MM.1S (cell line): Measurements from ENCODE around the gene THUMPD3.

Experiments
- DNase-seq: peaks from one replicate; pipeline ENCODE4 v3.0.0-alpha.2; 2015
- H2AFZ ChIP-seq: fragments of 300-600 bp; sonication (generic); 2 replicates; pipeline ENCODE4 v1.6.0; 2016; ENCODE audit warnings: antibody characterized with exemption, low read length
- H3F3A ChIP-seq: fragments of 300-600 bp; sonication (generic); 2 replicates; pipeline ENCODE4 v1.6.1; 2016; ENCODE audit warnings: mild to moderate bottlenecking, antibody characterized with exemption, low read length, moderate library complexity, mixed read lengths; ENCODE audit not compliant: insufficient read depth
- H3K27ac ChIP-seq: fragments of 300-600 bp; sonication (generic); 2 replicates; pipeline ENCODE4 v1.5.1; 2016; ENCODE audit warnings: mild to moderate bottlenecking, low read length
- H3K27me3 ChIP-seq: fragments of 300-600 bp; sonication (generic); replicated peaks from 2 replicates; pipeline ENCODE4 v1.6.0; 2016; ENCODE audit warnings: low read length; ENCODE audit not compliant: insufficient read depth
- H3K36me3 ChIP-seq: fragments of 300-600 bp; sonication (generic); replicated peaks from 2 replicates; pipeline ENCODE4 v1.6.1; 2016; ENCODE audit warnings: mild to moderate bottlenecking, low read length, mixed read lengths; ENCODE audit not compliant: insufficient read depth
- H3K4me1 ChIP-seq: fragments of 300-600 bp; sonication (generic); 2 replicates; pipeline ENCODE4 v1.6.1; 2016; ENCODE audit warnings: low read length, mixed read lengths
- H3K4me2 ChIP-seq: fragments of 300-600 bp; sonication (generic); 2 replicates; pipeline ENCODE4 v1.6.0; 2016; ENCODE audit warnings: low read depth, low read length
- H3K4me3 ChIP-seq: fragments of 300-600 bp; sonication (generic); 2 replicates; pipeline ENCODE4 v1.5.1; 2016; ENCODE audit warnings: low read length, mixed read lengths
- H3K79me2 ChIP-seq: fragments of 300-600 bp; sonication (generic); 2 replicates; pipeline ENCODE4 v1.6.1; 2016; ENCODE audit warnings: mixed run types, low read length, mixed read lengths
- H3K9ac ChIP-seq: fragments of 300-600 bp; sonication (generic); 2 replicates; pipeline ENCODE4 v1.6.1; 2016; ENCODE audit warnings: low read length, mixed read lengths
- H3K9me2 ChIP-seq: fragments of 300-600 bp; sonication (generic); replicated peaks from 2 replicates; pipeline ENCODE4 v1.6.1; 2016; ENCODE audit warnings: mild to moderate bottlenecking, low read length, mixed read lengths; ENCODE audit not compliant: insufficient read depth
- H3K9me3 ChIP-seq: fragments of 300-600 bp; sonication (generic); replicated peaks from 2 replicates; pipeline ENCODE4 v1.6.1; 2016; ENCODE audit warnings: mild to moderate bottlenecking, low read length, mixed read lengths; ENCODE audit not compliant: insufficient read depth
- H4K20me1 ChIP-seq: fragments of 300-600 bp; sonication (generic); 2 replicates; pipeline ENCODE4 v1.6.1; 2016; ENCODE audit warnings: mild to moderate bottlenecking, low read length, moderate library complexity, mixed read lengths; ENCODE audit not compliant: insufficient read depth
- EZH2 ChIP-seq: fragments of 300-600 bp; sonication (generic); optimal IDR thresholded peaks from 2 replicates; pipeline ENCODE3; 2017; ENCODE audit warnings: low read depth, mild to moderate bottlenecking, antibody characterized with exemption, low read length, mixed read lengths
- EZH2phosphoT487 ChIP-seq: fragments of 300-600 bp; sonication (generic); IDR thresholded peaks from 2 replicates; pipeline ENCODE4 v1.6.1; 2018; ENCODE audit warnings: antibody characterized with exemption, low read length
- TF ChIP-seq, protein P1 (sequence below): fragments of 300-600 bp; sonication (generic); IDR thresholded peaks from 2 replicates; pipeline ENCODE4 v1.5.1; 2016; ENCODE audit warnings: antibody characterized with exemption, low read length, mixed read lengths

THUMPD3 gene

DNA sequence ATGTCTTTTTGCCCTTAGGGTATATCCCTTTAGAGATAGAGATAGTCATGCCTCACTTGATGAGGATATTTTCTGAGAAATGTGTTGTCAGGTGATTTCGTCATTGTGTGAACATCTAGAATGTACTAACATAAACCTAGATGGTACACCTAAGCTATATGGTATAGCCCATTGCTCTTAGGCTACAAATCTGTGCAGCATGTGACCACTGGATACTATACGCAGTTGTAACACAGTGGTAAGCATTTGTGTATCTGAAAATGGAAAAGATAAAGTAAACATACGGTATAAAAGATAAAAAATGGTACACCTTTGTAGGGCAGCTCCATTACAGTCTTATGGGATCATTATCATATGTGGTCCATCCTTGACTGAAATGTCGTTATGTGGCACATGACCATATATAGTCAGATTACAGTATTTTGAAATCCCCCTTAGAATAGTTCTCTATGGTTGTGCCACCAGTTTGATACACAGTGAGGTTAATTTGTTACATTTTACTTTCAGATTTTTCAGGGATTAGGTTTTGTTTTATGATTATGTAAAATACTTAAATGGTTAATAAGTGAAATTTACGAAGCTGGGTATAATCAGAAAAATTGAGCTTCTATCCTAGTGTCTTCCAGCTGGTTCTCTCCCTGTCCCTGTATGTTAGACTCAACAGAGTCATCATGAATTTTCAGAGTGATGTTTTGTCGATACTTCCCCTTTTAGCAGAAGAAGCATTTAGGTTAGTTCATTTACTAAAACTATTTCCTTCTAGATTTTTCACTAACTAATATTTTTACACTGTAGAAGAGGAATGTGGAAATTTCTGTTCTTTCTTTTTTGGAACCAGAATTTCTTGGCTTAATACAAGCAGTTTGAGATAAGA is 47.4 kb downstream of the THUMPD3 start:
- H3K9me3 ChIP-seq: no peaks in the 10 kb centered on the region
- DNase-seq: no peak
- H3K27me3 ChIP-seq: no peaks in the 10 kb centered on the region
- no peaks in the 10 kb centered on the region for H3K9me2 ChIP-seq
- H2AFZ ChIP-seq: no peak overlapping the region
- H3K79me2 ChIP-seq: peaks cover 100% of the 10 kb centered on the region
- H3K9ac ChIP-seq: no peak overlapping the region
- no peaks in the 10 kb centered on the region for H3K4me1 ChIP-seq
- TF ChIP-seq, protein P1, sequence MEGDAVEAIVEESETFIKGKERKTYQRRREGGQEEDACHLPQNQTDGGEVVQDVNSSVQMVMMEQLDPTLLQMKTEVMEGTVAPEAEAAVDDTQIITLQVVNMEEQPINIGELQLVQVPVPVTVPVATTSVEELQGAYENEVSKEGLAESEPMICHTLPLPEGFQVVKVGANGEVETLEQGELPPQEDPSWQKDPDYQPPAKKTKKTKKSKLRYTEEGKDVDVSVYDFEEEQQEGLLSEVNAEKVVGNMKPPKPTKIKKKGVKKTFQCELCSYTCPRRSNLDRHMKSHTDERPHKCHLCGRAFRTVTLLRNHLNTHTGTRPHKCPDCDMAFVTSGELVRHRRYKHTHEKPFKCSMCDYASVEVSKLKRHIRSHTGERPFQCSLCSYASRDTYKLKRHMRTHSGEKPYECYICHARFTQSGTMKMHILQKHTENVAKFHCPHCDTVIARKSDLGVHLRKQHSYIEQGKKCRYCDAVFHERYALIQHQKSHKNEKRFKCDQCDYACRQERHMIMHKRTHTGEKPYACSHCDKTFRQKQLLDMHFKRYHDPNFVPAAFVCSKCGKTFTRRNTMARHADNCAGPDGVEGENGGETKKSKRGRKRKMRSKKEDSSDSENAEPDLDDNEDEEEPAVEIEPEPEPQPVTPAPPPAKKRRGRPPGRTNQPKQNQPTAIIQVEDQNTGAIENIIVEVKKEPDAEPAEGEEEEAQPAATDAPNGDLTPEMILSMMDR: no peak
- no peak for TF ChIP-seq EZH2phosphoT487
- no peak for TF ChIP-seq EZH2
- no peak overlapping the region for H3K4me2 ChIP-seq
- H3K27ac ChIP-seq: no peak overlapping the region
- H3K36me3 ChIP-seq: peaks cover 6% of the 10 kb centered on the region; the same call in 1 of the 2 replicates
- H4K20me1 ChIP-seq: peaks cover 96% of the 10 kb centered on the region
- H3F3A ChIP-seq: no peaks in the 10 kb centered on the region
- no peak overlapping the region for H3K4me3 ChIP-seq

DNA sequence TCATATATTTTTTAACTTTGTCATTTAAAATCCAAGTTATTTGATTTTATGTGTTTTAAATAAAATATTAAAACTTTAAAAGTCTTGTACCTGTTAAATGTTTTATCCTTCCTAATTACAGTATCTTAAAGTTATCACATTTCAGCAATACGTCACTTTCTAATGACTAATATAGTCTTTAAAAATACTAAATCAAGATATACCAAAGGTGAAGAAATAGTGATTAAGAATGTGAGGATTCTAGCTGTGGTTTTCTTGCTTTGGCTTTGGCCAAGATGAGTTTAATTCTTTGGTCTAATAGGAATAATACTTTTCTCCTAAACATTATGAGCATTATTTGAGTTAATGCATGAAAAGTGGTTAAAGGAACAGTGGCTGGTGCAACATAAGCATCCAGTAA is 48.4 kb downstream of the THUMPD3 start:
- no peaks in the 10 kb centered on the region for H3K9me3 ChIP-seq
- no peaks in the 10 kb centered on the region for H3K4me1 ChIP-seq
- DNase-seq: no peak
- no peaks in the 10 kb centered on the region; the same call in 1 of the 2 replicates for H3K36me3 ChIP-seq
- no peak overlapping the region for H3K27ac ChIP-seq
- H3K4me3 ChIP-seq: no peak overlapping the region
- no peak overlapping the region for H2AFZ ChIP-seq
- TF ChIP-seq EZH2phosphoT487 (no peak), EZH2 (no peak)
- TF ChIP-seq, protein P1: no peak
- peaks cover 88% of the 10 kb centered on the region for H4K20me1 ChIP-seq
- H3K27me3 ChIP-seq: no peaks in the 10 kb centered on the region
- no peaks in the 10 kb centered on the region for H3K9me2 ChIP-seq
- H3K4me2 ChIP-seq: no peak overlapping the region
- peaks cover 100% of the 10 kb centered on the region for H3K79me2 ChIP-seq
- no peaks in the 10 kb centered on the region for H3F3A ChIP-seq
- no peak overlapping the region for H3K9ac ChIP-seq

DNA sequence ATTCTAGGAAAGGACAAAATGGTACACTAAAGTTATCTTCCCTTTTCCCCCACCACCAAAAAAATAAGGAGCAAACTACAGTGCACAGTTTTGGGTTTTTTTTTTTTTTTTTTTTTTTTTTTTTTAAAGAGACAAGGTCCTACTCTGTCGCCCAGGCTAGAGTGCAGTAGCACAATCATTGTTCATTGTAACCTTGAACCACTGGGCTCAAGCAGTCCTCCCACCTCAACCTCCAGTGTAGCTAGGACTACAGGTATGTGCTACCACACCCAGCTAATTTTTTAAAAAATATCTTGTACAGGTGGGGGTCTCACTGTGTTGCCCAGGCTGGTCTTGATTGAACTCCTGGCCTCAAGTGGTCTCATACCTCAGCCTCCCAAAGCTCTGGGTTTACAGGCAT is 49.4 kb downstream of the THUMPD3 start:
- no peak overlapping the region for H2AFZ ChIP-seq
- no peak overlapping the region for H3K4me2 ChIP-seq
- H3K27ac ChIP-seq: no peak overlapping the region
- DNase-seq: no peak
- H3F3A ChIP-seq: no peaks in the 10 kb centered on the region
- no peaks in the 10 kb centered on the region for H3K9me3 ChIP-seq
- H3K4me1 ChIP-seq: no peaks in the 10 kb centered on the region
- TF ChIP-seq, protein P1: no peak
- TF ChIP-seq EZH2 (no peak), EZH2phosphoT487 (no peak)
- peaks cover 100% of the 10 kb centered on the region for H3K79me2 ChIP-seq
- no peak overlapping the region for H3K4me3 ChIP-seq
- H4K20me1 ChIP-seq: peaks cover 79% of the 10 kb centered on the region
- no peak overlapping the region for H3K9ac ChIP-seq
- H3K9me2 ChIP-seq: no peaks in the 10 kb centered on the region
- no peaks in the 10 kb centered on the region for H3K27me3 ChIP-seq
- H3K36me3 ChIP-seq: no peaks in the 10 kb centered on the region; the same call in 1 of the 2 replicates
